Mucosa of rectum (tissue), 2 donors: ENCODE data around the gene ENO3.

Experiments
- H3K27ac ChIP-seq, 2 donors: one replicate each; pipeline ENCODE4 v1.7.0; 2013; ENCODE audit warnings: inconsistent platforms in 2 of 2, low read depth in 2 of 2, low read length in 2 of 2
- H3K27me3 ChIP-seq, 2 donors: one replicate each; pipeline ENCODE4 v1.7.0; 2013; ENCODE audit warnings: low read length in 2 of 2; ENCODE audit not compliant: control insufficient read depth in 2 of 2, insufficient read depth in 2 of 2
- H3K36me3 ChIP-seq, 2 donors: one replicate each; pipeline ENCODE4 v1.7.0; 2013; ENCODE audit warnings: low read length in 2 of 2; ENCODE audit not compliant: control insufficient read depth in 2 of 2, insufficient read depth in 2 of 2
- H3K4me1 ChIP-seq, 2 donors: one replicate each; pipeline ENCODE4 v1.7.0; 2013; ENCODE audit warnings: low read length in 2 of 2, mild to moderate bottlenecking in 1 of 2; ENCODE audit not compliant: control insufficient read depth in 2 of 2, insufficient read depth in 2 of 2
- H3K4me3 ChIP-seq, 2 donors: one replicate each; pipeline ENCODE4 v1.7.0; 2013; ENCODE audit warnings: low read length in 2 of 2
- H3K9ac ChIP-seq, 2 donors: one replicate each; pipeline ENCODE4 v1.7.0; 2013; ENCODE audit warnings: low read length in 2 of 2, low read depth in 1 of 2, mild to moderate bottlenecking in 1 of 2
- H3K9me3 ChIP-seq, 2 donors: one replicate each; pipeline ENCODE4 v1.7.0; 2013; ENCODE audit warnings: low read length in 2 of 2; ENCODE audit not compliant: control insufficient read depth in 2 of 2
- donor health status: healthy.
- donor health status: Normal muscosa, but diverticular disease.

The ENO3 gene

DNA sequence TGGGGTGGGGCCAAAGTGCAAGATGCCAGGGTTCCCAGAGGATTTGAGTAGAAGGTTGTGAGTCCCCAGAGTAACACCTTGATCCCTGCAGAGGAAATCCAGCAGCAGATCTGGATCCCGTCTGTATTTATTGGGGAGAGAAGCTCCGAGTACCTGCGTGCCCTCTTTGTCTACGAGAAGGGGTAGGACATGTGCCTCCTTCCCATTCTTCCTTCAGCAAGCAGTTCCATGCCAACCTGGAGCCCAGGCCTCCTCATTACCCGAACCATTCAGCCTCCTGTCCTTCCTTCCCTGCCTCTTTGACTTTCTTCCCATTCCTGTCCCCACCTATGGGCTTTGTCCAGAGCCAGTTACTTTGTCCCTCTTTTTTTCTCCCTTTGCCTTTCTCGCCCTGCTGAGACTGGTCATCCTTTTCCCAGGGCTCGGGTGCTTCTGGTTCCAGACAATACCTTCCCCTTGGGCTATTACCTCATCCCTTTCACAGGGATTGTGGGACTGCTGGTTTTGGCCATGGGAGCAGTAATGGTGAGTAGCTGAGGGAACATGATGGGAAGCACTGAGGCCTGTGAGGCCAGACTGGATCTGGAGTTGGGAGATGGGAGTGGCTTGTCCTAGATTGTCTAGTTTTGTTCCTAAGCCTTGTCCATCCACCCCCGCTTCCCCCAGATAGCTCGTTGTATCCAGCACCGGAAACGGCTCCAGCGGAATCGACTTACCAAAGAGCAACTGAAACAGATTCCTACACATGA is 8.0 kb upstream of the ENO3 start:
- peaks cover 52 to 54% of the 10 kb centered on the region in 2 donors for H3K4me1 ChIP-seq
- H3K27ac ChIP-seq, result peak overlapping the region in 1 of 2 donors; percentile 2
- peaks cover 45 to 47% of the 10 kb centered on the region in 2 donors for H3K36me3 ChIP-seq
- H3K9me3 ChIP-seq, result no peaks in the 10 kb centered on the region
- H3K4me3 ChIP-seq, result no peak overlapping the region
- no peaks in the 10 kb centered on the region for H3K27me3 ChIP-seq
- H3K9ac ChIP-seq, result no peak overlapping the region

- Histone ChIP-seq H3K4me3 (peak overlapping the region in 1 of 2 donors; percentile 54), H3K9me3 (no peaks in the 10 kb centered on the region), H3K9ac (peak overlapping the region in 1 of 2 donors; percentile 32), H3K27ac (peak overlapping the region; percentile 73 to 100), H3K36me3 (peaks cover 40 to 42% of the 10 kb centered on the region in 2 donors), H3K4me1 (peaks cover 39 to 42% of the 10 kb centered on the region in 2 donors), H3K27me3 (no peaks in the 10 kb centered on the region)
Observed at GRCh38 chr17:4944163-4944553, 6.8 kb upstream of the ENO3 start.

GRCh38 chr17:4944554-4945175 is 6.3 kb upstream of the ENO3 start:
- no peaks in the 10 kb centered on the region for H3K27me3 ChIP-seq
- no peaks in the 10 kb centered on the region for H3K9me3 ChIP-seq
- peak overlapping the region; percentile 73 to 100 for H3K27ac ChIP-seq
- peak overlapping the region in 1 of 2 donors; percentile 54 for H3K4me3 ChIP-seq
- H3K36me3 ChIP-seq, result peaks cover 40 to 42% of the 10 kb centered on the region in 2 donors
- H3K9ac ChIP-seq, result peak overlapping the region; percentile 11 to 41
- peaks cover 37 to 40% of the 10 kb centered on the region in 2 donors for H3K4me1 ChIP-seq

GRCh38 chr17:4945176-4945943 is 5.6 kb upstream of the ENO3 start:
- Histone ChIP-seq H3K9me3 (no peaks in the 10 kb centered on the region), H3K9ac (peak overlapping the region; percentile 11 to 41), H3K4me3 (peak overlapping the region; percentile 89 to 93), H3K27ac (peak overlapping the region; percentile 73 to 100), H3K27me3 (no peaks in the 10 kb centered on the region), H3K36me3 (peaks cover 40 to 42% of the 10 kb centered on the region in 2 donors), H3K4me1 (peaks cover 41 to 44% of the 10 kb centered on the region in 2 donors)

GRCh38 chr17:4945944-4946280 is 5.0 kb upstream of the ENO3 start:
- peaks cover 45% of the 10 kb centered on the region in 2 donors for H3K4me1 ChIP-seq

DNA sequence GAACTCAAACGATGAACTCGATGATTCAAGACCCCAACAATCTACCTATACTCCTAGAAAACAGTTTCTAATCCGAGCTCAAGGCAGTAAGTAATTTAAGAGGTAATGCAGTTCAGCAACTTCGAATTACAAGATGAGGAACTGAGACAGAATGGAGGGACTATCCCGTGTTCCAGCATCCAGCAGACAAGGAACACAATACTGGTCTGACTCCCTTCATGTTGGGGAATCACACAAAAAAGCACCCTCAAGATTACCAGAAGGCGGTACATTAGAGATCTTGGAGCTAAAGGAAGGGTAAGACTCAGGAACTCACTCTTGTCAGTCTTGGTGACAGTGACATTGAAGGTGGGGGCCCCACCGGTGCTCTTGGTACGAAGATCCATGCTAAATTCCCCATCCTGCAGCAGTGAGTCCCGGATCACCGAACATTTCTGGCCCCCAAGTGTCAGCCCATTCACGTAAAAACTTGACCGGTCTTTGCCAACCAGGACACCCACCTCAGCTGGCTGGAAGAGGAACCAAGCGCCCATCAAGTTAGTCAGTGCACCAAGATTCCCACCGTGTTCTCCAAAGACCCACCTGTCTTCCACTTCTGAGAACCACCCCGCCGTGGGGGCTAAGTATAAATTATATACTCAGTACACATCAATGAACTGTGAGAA is 4.5 kb upstream of the ENO3 start:
- H3K9ac ChIP-seq, result peak overlapping the region; percentile 65 to 72
- H3K4me1 ChIP-seq, result peaks cover 40% of the 10 kb centered on the region in 2 donors
- H3K27me3 ChIP-seq, result no peaks in the 10 kb centered on the region
- peaks cover 40 to 42% of the 10 kb centered on the region in 2 donors for H3K36me3 ChIP-seq
- H3K4me3 ChIP-seq, result peak overlapping the region; percentile 89 to 93
- H3K9me3 ChIP-seq, result no peaks in the 10 kb centered on the region
- H3K27ac ChIP-seq, result peak overlapping the region; percentile 100

More at GRCh38 chr17:4945944-4946280, 5.0 kb upstream of the ENO3 start:
- H3K9ac ChIP-seq, result peak overlapping the region; percentile 65 to 72
- H3K36me3 ChIP-seq, result peaks cover 40 to 42% of the 10 kb centered on the region in 2 donors
- H3K27ac ChIP-seq, result peak overlapping the region; percentile 100
- H3K27me3 ChIP-seq, result no peaks in the 10 kb centered on the region
- peak overlapping the region; percentile 89 to 93 for H3K4me3 ChIP-seq
- no peaks in the 10 kb centered on the region for H3K9me3 ChIP-seq

- no peaks in the 10 kb centered on the region for H3K27me3 ChIP-seq
- peak overlapping the region; percentile 89 to 93 for H3K4me3 ChIP-seq
- peak overlapping the region; percentile 65 to 72 for H3K9ac ChIP-seq
- H3K27ac ChIP-seq, result peak overlapping the region; percentile 100
- no peaks in the 10 kb centered on the region for H3K9me3 ChIP-seq
- peaks cover 38 to 42% of the 10 kb centered on the region in 2 donors for H3K36me3 ChIP-seq
- H3K4me1 ChIP-seq, result peaks cover 37 to 39% of the 10 kb centered on the region in 2 donors
Observed at GRCh38 chr17:4947010-4947410, 3.9 kb upstream of the ENO3 start.

- H3K27ac ChIP-seq, result peak overlapping the region; percentile 100
- no peaks in the 10 kb centered on the region for H3K9me3 ChIP-seq
- H3K4me3 ChIP-seq, result peak overlapping the region; percentile 89 to 93
- no peaks in the 10 kb centered on the region for H3K27me3 ChIP-seq
- peaks cover 34 to 39% of the 10 kb centered on the region in 2 donors for H3K36me3 ChIP-seq
- peaks cover 37 to 39% of the 10 kb centered on the region in 2 donors for H3K4me1 ChIP-seq
- H3K9ac ChIP-seq, result peak overlapping the region; percentile 88 to 96
Observed at GRCh38 chr17:4947411-4948165, 3.3 kb upstream of the ENO3 start.
